GM12878 (cell line): ENCODE results near the gene TMSB4X. TPM values are rescaled to one million over a fixed set of nuclear protein-coding genes. Genes with fewer than 3 reads are reported as not detected.

Experiments
- ATAC-seq: fragments of 200-7000 bp; cut with Tn5 transposase; 3 replicates; pipeline ENCODE4 v1.9.1; 2020; ENCODE audit warnings: mild to moderate bottlenecking, moderate library complexity
- Bru-seq: library from RNA; stranded (reverse); fragments of 400-500 nt; gene quantifications from one replicate; lab custom pipeline; 2021; lab: Mats Ljungman, UMichigan
- BruChase-seq, 2 experiments: library from RNA; stranded (reverse); fragments of 400-500 nt; gene quantifications; one replicate each; lab custom pipeline; 2021; lab: Mats Ljungman, UMichigan
- BruUV-seq: library from RNA; stranded (reverse); fragments of 400-500 nt; replicated peaks from 2 replicates; lab custom pipeline; 2021; lab: Mats Ljungman, UMichigan
- CTCF ChIA-PET: fragments of 300-600 bp; sonication (Branson Sonifier 250); formaldehyde crosslinking; extraction: SDS; loops from one replicate; lab custom pipeline; 2021; ENCODE audit warnings: inconsistent platforms; lab: Yijun Ruan, JAX
- POLR2A ChIA-PET: fragments of 350-600 bp; formaldehyde crosslinking; extraction: SDS; loops from one replicate; lab custom pipeline; 2021; ENCODE audit warnings: inconsistent platforms; lab: Charles Lee
- RAD21 ChIA-PET: fragments of 300-600 bp; sonication (Branson Sonifier 250); formaldehyde crosslinking; loops from one replicate; lab custom pipeline; 2023; ENCODE audit warnings: antibody characterized with exemption; ENCODE audit not compliant: unreplicated experiment; lab: Charles Lee
- SMC1A ChIA-PET: fragments of 300-600 bp; sonication (Branson Sonifier 250); formaldehyde crosslinking; loops from one replicate; lab custom pipeline; 2023; ENCODE audit not compliant: unreplicated experiment, uncharacterized antibody; lab: Charles Lee
- DNase-seq: peaks from one replicate; pipeline ENCODE4 v3.0.0-alpha.2; 2011; ENCODE audit warnings: low read depth, low spot score
- FAIRE-seq: peaks from 3 replicates; lab custom pipeline; 2011; peaks lifted over from hg19 to GRCh38; lab: Jason Lieb, UNC
- H2AFZ ChIP-seq: 2 replicates; pipeline ENCODE4 v1.6.0; 2011; ENCODE audit warnings: low read depth, low read length, control low read depth; ENCODE audit not compliant: control insufficient read depth
- H3K27ac ChIP-seq: 2 replicates; pipeline ENCODE4 v1.5.1; 2011; ENCODE audit warnings: control low read depth; ENCODE audit not compliant: control insufficient read depth, insufficient read depth
- H3K27me3 ChIP-seq, 2 experiments: replicated peaks in 1 of 2; 2 replicates each; pipeline versions ENCODE4 v1.6.0 to v1.6.1; 2011; ENCODE audit warnings: low read length in 1 of 2; ENCODE audit not compliant: control insufficient read depth in 2 of 2, insufficient read depth in 2 of 2
- H3K36me3 ChIP-seq, 2 experiments: 2 replicates each; pipeline ENCODE4 v1.5.1; 2011; ENCODE audit warnings: low read length in 1 of 2; ENCODE audit not compliant: control insufficient read depth in 2 of 2, insufficient read depth in 2 of 2
- H3K4me1 ChIP-seq: 2 replicates; pipeline ENCODE4 v1.6.1; 2011; ENCODE audit warnings: mild to moderate bottlenecking, low read length, moderate library complexity, mixed read lengths; ENCODE audit not compliant: control insufficient read depth, insufficient read depth
- H3K4me2 ChIP-seq: 2 replicates; pipeline ENCODE4 v1.6.0; 2011; ENCODE audit warnings: control low read depth; ENCODE audit not compliant: control insufficient read depth, insufficient read depth
- H3K4me3 ChIP-seq: fragments of 200-600 bp; sonication (generic); 2 replicates; pipeline ENCODE4 v1.5.1; 2016
- H3K79me2 ChIP-seq: 2 replicates; pipeline ENCODE4 v1.6.0; 2011; ENCODE audit warnings: low read length; ENCODE audit not compliant: control insufficient read depth, insufficient read depth
- H3K9ac ChIP-seq: 2 replicates; pipeline ENCODE4 v1.8.0; 2011; ENCODE audit warnings: low read length, control low read depth, mixed read lengths; ENCODE audit not compliant: control insufficient read depth, insufficient read depth
- H3K9me3 ChIP-seq: replicated peaks from 3 replicates; pipeline ENCODE4 v1.5.1; 2011; ENCODE audit warnings: mild to moderate bottlenecking, low read length; ENCODE audit not compliant: control insufficient read depth, insufficient read depth
- H4K20me1 ChIP-seq: 2 replicates; pipeline ENCODE4 v1.6.0; 2011; ENCODE audit not compliant: control insufficient read depth, insufficient read depth
- CHD2 ChIP-seq: IDR thresholded peaks from 2 replicates; pipeline ENCODE4 v1.6.1; 2011; ENCODE audit warnings: low read depth, low read length, improper control_type of control experiment, borderline replicate concordance
- CHD4 ChIP-seq: fragments of 200-600 bp; sonication (generic); IDR thresholded peaks from 2 replicates; pipeline ENCODE4 v1.6.1; 2016; ENCODE audit warnings: mild to moderate bottlenecking
- ESRRA ChIP-seq: IDR thresholded peaks from 2 replicates; pipeline ENCODE4 v1.6.1; 2012; ENCODE audit warnings: mild to moderate bottlenecking, low read length, improper control_type of control experiment
- ETV6 ChIP-seq, 2 experiments: fragments of 450-650 bp in 1 of 2; IDR thresholded peaks in 1 of 2; conservative IDR thresholded peaks in 1 of 2; 2 replicates each; pipeline ENCODE4 v1.6.1; 2014; ENCODE audit warnings: antibody characterized with exemption in 1 of 2, borderline replicate concordance in 1 of 2, low read depth in 1 of 2, mild to moderate bottlenecking in 1 of 2, moderate library complexity in 1 of 2
- EZH2 ChIP-seq: IDR thresholded peaks from 2 replicates; pipeline ENCODE4 v1.6.1; 2012; ENCODE audit warnings: low read depth, mild to moderate bottlenecking, control low read depth, inconsistent platforms, low read length, borderline replicate concordance; ENCODE audit not compliant: control insufficient read depth
- RBBP5 ChIP-seq: fragments of 200-600 bp; sonication (generic); conservative IDR thresholded peaks from 2 replicates; pipeline ENCODE4 v1.6.1; 2016
- SIN3A ChIP-seq: IDR thresholded peaks from 2 replicates; pipeline ENCODE4 v1.6.1; 2012; ENCODE audit warnings: low read depth, low read length, improper control_type of control experiment
- SMAD1 ChIP-seq: fragments of 450-650 bp; IDR thresholded peaks from 2 replicates; pipeline ENCODE4 v1.6.1; 2018; ENCODE audit warnings: mild to moderate bottlenecking, low read depth; ENCODE audit not compliant: partially characterized antibody
- SMC3 ChIP-seq: IDR thresholded peaks from 2 replicates; pipeline ENCODE4 v1.6.1; 2011; ENCODE audit warnings: low read length, improper control_type of control experiment, borderline replicate concordance
- SRF ChIP-seq, 2 experiments: IDR thresholded peaks; 2 replicates each; pipeline ENCODE4 v1.6.1; 2011; ENCODE audit warnings: low read depth in 2 of 2, low read length in 2 of 2, mild to moderate bottlenecking in 1 of 2, moderate library complexity in 1 of 2
- SUZ12 ChIP-seq: fragments of 200-600 bp; sonication (generic); IDR thresholded peaks from one replicate; pipeline ENCODE4 v1.6.1; 2018; ENCODE audit warnings: antibody characterized with exemption, mild to moderate bottlenecking; ENCODE audit not compliant: unreplicated experiment
- TCF12 ChIP-seq: IDR thresholded peaks from 2 replicates; pipeline ENCODE4 v1.6.1; 2011; ENCODE audit warnings: low read depth, mild to moderate bottlenecking, low read length
- ZNF384 ChIP-seq: IDR thresholded peaks from 2 replicates; pipeline ENCODE4 v1.6.1; 2012; ENCODE audit warnings: low read depth, mild to moderate bottlenecking, low read length, improper control_type of control experiment, borderline replicate concordance
- ZSCAN29 ChIP-seq: fragments of 450-650 bp; IDR thresholded peaks from 2 replicates; pipeline ENCODE4 v1.6.1; 2017; ENCODE audit warnings: mild to moderate bottlenecking, moderate library complexity
- WGBS: methylation state at CpG from one replicate; pipeline ENCODE4 v1.1.6; 2016; ENCODE audit warnings: low lambda C conversion rate; ENCODE audit not compliant: insufficient replicate concordance, insufficient coverage; ENCODE audit errors: missing lambda C conversion rate; 5-methylcytosine and 5-hydroxymethylcytosine counted together
- in situ Hi-C: fragments of 300-500 bp; cut with MboI; formaldehyde crosslinking; loops from 9 replicates; pipeline ENCODE4 v1.14.3; 2018; ENCODE audit warnings: mixed read lengths
- intact Hi-C: fragments of 100-400 bp; cut with micrococcal nuclease; formaldehyde crosslinking; loops from one replicate; pipeline ENCODE4 v1.14.2; 2022; ENCODE audit not compliant: unreplicated experiment
- long read RNA-seq, 2 experiments: library from polyadenylated mRNA; unstranded; transcript quantifications; one replicate each; pipeline ENCODE4 v2.0.0, GENCODE V29; 2019 to 2020
- polyA minus RNA-seq, 3 experiments: library from RNA; depleted of rRNA, polyadenylated mRNA; stranded (reverse); fragments of >200 nt; gene quantifications; 2 replicates each; pipeline ENCODE4 v1.2.3, GENCODE V29; 2011
- polyA plus RNA-seq, 11 experiments: library from polyadenylated mRNA; depleted of rRNA in 4 of 11; unstranded in 6 of 11; stranded (reverse) in 5 of 11; fragments of >200 nt; fragmentation: Nextera tagmentation in 4 of 11; fragmentation: Illumina TruSeq in 1 of 11; extraction: Ambion mirVana in 4 of 11; extraction: Trizol in 1 of 11; gene quantifications; 1 replicate in 1 of 11; 2 replicates in 10 of 11; pipeline versions ENCODE4 v1.2.1 to v1.2.3, GENCODE V29; 2011 to 2016; ENCODE audit warnings: inconsistent platforms in 2 of 11, missing spikeins in 2 of 11, low read depth in 1 of 11
- total RNA-seq, 4 experiments: library from RNA; depleted of rRNA in 3 of 4; stranded (reverse); fragments of >200 nt in 3 of 4; fragmentation: Illumina TruSeq in 1 of 4; extraction: Trizol in 1 of 4; gene quantifications; 2 replicates each; pipeline versions ENCODE4 v1.2.1 to v1.2.3, GENCODE V29; 2013 to 2021
- TF ChIP-seq, protein P1 (sequence below): IDR thresholded peaks from 2 replicates; pipeline ENCODE4 v1.6.1; 2011; ENCODE audit warnings: mild to moderate bottlenecking, low read depth, low read length, moderate library complexity; ENCODE audit not compliant: insufficient replicate concordance

The TMSB4X gene
- total RNA-seq (2013; cell fraction: nucleolus; rRNA removed) = 726 and 815 TPM in 2 replicates
- total RNA-seq (2014; rRNA removed) = 20,095 and 20,513 TPM in 2 replicates
- total RNA-seq (2014; rRNA removed; fragmentation: Illumina TruSeq; extraction: Trizol) = 14,081 and 14,526 TPM in 2 replicates
- total RNA-seq (2021) = 15,676 and 15,778 TPM in 2 replicates
- polyA plus RNA-seq (2011; ENCODE audit: low read depth) = 20,663 TPM
- 13,924 and 13,999 TPM in 2 replicates for polyA plus RNA-seq (2011; rRNA removed)
- polyA plus RNA-seq (2011; cell fraction: cytosol; rRNA removed) = 6,321 and 8,073 TPM in 2 replicates
- polyA plus RNA-seq (2011; cell fraction: nucleus; rRNA removed) = 2,770 and 4,943 TPM in 2 replicates
- 18,326 and 24,333 TPM in 2 replicates for polyA plus RNA-seq (2012)
- 22,521 and 25,739 TPM in 2 replicates for polyA plus RNA-seq (2014; fragmentation: Illumina TruSeq; extraction: Trizol)
- polyA plus RNA-seq (2014; fragmentation: Nextera tagmentation; extraction: Ambion mirVana) = over 10,000 TPM; 32,576 to 35,408 TPM
- 21,672 and 21,926 TPM in 2 replicates for polyA plus RNA-seq (2014; rRNA removed)
- over 10,000 TPM; 35,271 to 37,234 TPM for polyA plus RNA-seq (2016; fragmentation: Nextera tagmentation; extraction: Ambion mirVana)
- polyA minus RNA-seq (2011; rRNA and poly(A)+ RNA removed) = 5,151 and 6,646 TPM in 2 replicates
- polyA minus RNA-seq (2011; cell fraction: cytosol; rRNA and poly(A)+ RNA removed) = 2,250 and 2,391 TPM in 2 replicates
- polyA minus RNA-seq (2011; cell fraction: nucleus; rRNA and poly(A)+ RNA removed) = 1,575 and 1,669 TPM in 2 replicates
- percentile 100 among the genes with signal in this experiment for Bru-seq, nascent RNA
- BruChase-seq, experiment 1, labeled RNA remaining after a 6-hour chase = percentile 100 among the genes with signal in this experiment
- BruChase-seq, experiment 2, labeled RNA remaining after a 2-hour chase = percentile 100 among the genes with signal in this experiment
- long read RNA-seq, experiment 1, transcript TMSB4X-203 (2 exons, 1,702 nt) = minor isoform, 351 of 12,020 reads
- long read RNA-seq, experiment 1, transcript TMSB4X-204 (3 exons, 628 nt) = major isoform, 11,642 of 12,020 reads
- long read RNA-seq, experiment 1, partial matches to known transcripts = 4 of 12,020 reads
- long read RNA-seq, experiment 1, other reads (novel, unspliced or antisense) = 19 of 12,020 reads
- long read RNA-seq, experiment 2, transcript TMSB4X-202 (3 exons, 767 nt) = minor isoform, 12 of 29,262 reads
- long read RNA-seq, experiment 2, transcript TMSB4X-203 (2 exons, 1,702 nt) = minor isoform, 873 of 29,262 reads
- long read RNA-seq, experiment 2, transcript TMSB4X-204 (3 exons, 628 nt) = major isoform, 28,303 of 29,262 reads
- long read RNA-seq, experiment 2, partial matches to known transcripts = 50 of 29,262 reads
- long read RNA-seq, experiment 2, other reads (novel, unspliced or antisense) = 21 of 29,262 reads

- CTCF ChIA-PET = interaction anchor here (0.8 to 1.6 kb wide), 5 partner anchors 16 to 118 kb away, joined by 3 to 5 read pairs (median 4); no protein-coding TSS in a partner anchor
- in situ Hi-C loops = loop anchor here (25.0 kb wide), 1 partner anchor 687 kb away; the partner anchor contains the start of gene TCEANC
- SMC1A ChIA-PET = interaction anchor here (1.0 to 24.6 kb wide), 4 partner anchors 10 to 117 kb away, joined by 4 to 595 read pairs (median 178); no protein-coding TSS in a partner anchor
- RAD21 ChIA-PET = interaction anchor here (1.6 to 23.0 kb wide), 6 partner anchors 18 to 282 kb away, joined by 5 to 562 read pairs (median 119); no protein-coding TSS in a partner anchor
- H3K27me3 ChIP-seq = no peaks in the 10 kb centered on the region
- peak within 1 kb of the TSS; percentile 93 for H3K9ac ChIP-seq
- FAIRE-seq = no peak
- peak within 1 kb of the TSS; percentile 84 for H3K4me2 ChIP-seq
- 1% methylated on average over 60 of the region's 60 CpGs for WGBS
- H3K4me1 ChIP-seq = peaks cover 6% of the 10 kb centered on the region; the same call in 1 of the 2 replicates
- peak; percentile 35 for ATAC-seq
- H4K20me1 ChIP-seq = no peaks in the 10 kb centered on the region
- H3K79me2 ChIP-seq = peaks cover 65% of the 10 kb centered on the region
- no peak for DNase-seq
- no peak within 1 kb of the TSS for H2AFZ ChIP-seq
- POLR2A ChIA-PET = interaction anchor here (0.6 to 12.7 kb wide), 11 partner anchors 12 to 687 kb away, joined by 3 to 138 read pairs (median 3); no protein-coding TSS in a partner anchor
- BruUV-seq = no TSS peak
- no peaks in the 10 kb centered on the region for H3K36me3 ChIP-seq
- H3K9me3 ChIP-seq = no peaks in the 10 kb centered on the region; the same call in 2 of the 3 replicates
- intact Hi-C loops = no loop called here
- H3K4me3 ChIP-seq = peak within 1 kb of the TSS; percentile 81
- H3K27ac ChIP-seq = peak within 1 kb of the TSS; percentile 90
- peak; percentile 52; the same call in 1 of the 2 replicates for TF ChIP-seq CHD2
- no peak for TF ChIP-seq RBBP5
- TF ChIP-seq SMC3 = peak; percentile 13; the same call in 1 of the 2 replicates
- TF ChIP-seq SUZ12 = no peak
- peak; percentile 22 for TF ChIP-seq ZSCAN29
- TF ChIP-seq SMAD1 = peak; percentile 99
- no peak for TF ChIP-seq ESRRA
- TF ChIP-seq CHD4 = no peak
- no peak for TF ChIP-seq EZH2
- no peak for TF ChIP-seq ZNF384
- TF ChIP-seq ETV6 (conservative IDR thresholded peaks at IDR 0.05 in 1 of 2, IDR thresholded peaks at IDR 0.05 in 1 of 2; ENCODE audit: borderline replicate concordance in 1 of 2, low read depth in 1 of 2) = peak in 1 of 2 experiments; percentile 43; a peak in 1 of 4 replicates
- no peak for TF ChIP-seq SIN3A
- TF ChIP-seq, protein P1, sequence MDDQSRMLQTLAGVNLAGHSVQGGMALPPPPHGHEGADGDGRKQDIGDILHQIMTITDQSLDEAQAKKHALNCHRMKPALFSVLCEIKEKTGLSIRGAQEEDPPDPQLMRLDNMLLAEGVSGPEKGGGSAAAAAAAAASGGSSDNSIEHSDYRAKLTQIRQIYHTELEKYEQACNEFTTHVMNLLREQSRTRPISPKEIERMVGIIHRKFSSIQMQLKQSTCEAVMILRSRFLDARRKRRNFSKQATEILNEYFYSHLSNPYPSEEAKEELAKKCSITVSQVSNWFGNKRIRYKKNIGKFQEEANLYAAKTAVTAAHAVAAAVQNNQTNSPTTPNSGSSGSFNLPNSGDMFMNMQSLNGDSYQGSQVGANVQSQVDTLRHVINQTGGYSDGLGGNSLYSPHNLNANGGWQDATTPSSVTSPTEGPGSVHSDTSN = no peak
- 0 out of 4 replicates have a peak, but pooled peaks of 1 of the 2 experiments have one; percentile 5 for TF ChIP-seq SRF (IDR thresholded peaks at IDR 0.05; ENCODE audit: low read depth in 2 of 2, low read length in 2 of 2)
- peak; percentile 86; the same call in 1 of the 2 replicates for TF ChIP-seq TCF12
Observed at GRCh38 chrX:12974796-12975669, at the start of gene TMSB4X. Gene TMSB4X, plus strand, starts transcription at chrX:12975110.
